Measurements from ENCODE around the gene TRIM40.
A peak's percentile ranks its signal among the peaks of the same experiment; 100 is the strongest.
"Not testable (repeated sequence)": the region's sequence is repeated elsewhere in the genome, so short reads cannot be mapped to it uniquely, and the experiment has no call there.

Gene TRIM40

DNA sequence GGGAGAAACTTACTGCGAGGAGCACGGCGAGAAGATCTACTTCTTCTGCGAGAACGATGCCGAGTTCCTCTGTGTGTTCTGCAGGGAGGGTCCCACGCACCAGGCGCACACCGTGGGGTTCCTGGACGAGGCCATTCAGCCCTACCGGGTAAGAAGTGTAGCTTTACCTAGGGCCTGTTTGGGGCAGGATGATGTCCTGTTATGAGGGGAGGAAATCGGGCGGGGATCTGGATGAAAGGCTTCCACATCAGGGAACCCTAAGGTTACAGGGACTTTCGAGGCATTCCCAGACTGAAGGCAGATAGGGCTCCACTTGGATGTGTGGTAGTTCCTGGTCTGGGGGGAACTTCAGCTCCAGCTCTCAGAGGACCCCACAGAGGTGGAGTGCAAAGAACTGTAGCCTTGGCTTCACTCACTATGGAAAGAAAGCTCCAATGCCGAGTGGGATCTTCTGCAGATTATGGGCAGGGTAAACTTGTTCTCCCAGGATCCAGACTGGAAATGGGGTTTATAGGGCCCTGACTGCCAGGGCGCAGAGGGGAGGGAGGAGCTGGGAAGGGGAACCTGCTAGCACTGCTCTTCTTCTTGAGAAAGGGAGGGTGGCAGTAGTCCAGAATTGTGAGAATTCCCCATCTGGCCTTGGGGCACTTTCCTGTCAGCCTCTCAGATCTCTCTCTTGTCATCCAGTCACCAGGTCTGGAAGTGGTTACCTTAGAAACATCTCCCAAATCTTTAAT, 28.1 kb downstream of the TRIM40 start:
- TF ChIP-seq, protein P1, sequence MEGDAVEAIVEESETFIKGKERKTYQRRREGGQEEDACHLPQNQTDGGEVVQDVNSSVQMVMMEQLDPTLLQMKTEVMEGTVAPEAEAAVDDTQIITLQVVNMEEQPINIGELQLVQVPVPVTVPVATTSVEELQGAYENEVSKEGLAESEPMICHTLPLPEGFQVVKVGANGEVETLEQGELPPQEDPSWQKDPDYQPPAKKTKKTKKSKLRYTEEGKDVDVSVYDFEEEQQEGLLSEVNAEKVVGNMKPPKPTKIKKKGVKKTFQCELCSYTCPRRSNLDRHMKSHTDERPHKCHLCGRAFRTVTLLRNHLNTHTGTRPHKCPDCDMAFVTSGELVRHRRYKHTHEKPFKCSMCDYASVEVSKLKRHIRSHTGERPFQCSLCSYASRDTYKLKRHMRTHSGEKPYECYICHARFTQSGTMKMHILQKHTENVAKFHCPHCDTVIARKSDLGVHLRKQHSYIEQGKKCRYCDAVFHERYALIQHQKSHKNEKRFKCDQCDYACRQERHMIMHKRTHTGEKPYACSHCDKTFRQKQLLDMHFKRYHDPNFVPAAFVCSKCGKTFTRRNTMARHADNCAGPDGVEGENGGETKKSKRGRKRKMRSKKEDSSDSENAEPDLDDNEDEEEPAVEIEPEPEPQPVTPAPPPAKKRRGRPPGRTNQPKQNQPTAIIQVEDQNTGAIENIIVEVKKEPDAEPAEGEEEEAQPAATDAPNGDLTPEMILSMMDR (IDR thresholded peaks at IDR 0.05; ENCODE audit: low read depth, low read length) = no peak
- DNase-seq (ENCODE audit: extremely low read depth, low read depth) = no peak

DNA sequence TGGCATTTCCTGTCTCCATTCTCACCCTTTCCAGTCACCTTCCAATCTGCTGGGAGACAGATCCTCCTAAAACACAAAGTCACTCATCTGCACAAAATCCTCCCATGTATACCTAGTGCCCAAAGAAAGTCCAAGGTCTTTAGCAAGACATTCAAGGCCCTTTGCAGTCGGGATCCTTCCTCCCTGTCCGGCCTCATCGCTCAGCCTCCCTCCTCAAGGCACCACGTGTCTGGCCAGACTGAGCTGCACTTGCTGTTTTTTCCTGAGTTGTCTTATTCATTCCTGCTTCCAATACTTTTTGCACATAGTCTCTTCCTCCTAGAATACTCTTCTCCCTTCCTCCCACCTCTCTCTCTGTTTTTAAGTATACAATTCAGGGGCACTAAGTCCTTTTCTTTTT, 28.8 kb downstream of the TRIM40 start:
- TF ChIP-seq, protein P1 (IDR thresholded peaks at IDR 0.05; ENCODE audit: low read depth, low read length) = no peak
- DNase-seq (ENCODE audit: extremely low read depth, low read depth) = no peak

DNA sequence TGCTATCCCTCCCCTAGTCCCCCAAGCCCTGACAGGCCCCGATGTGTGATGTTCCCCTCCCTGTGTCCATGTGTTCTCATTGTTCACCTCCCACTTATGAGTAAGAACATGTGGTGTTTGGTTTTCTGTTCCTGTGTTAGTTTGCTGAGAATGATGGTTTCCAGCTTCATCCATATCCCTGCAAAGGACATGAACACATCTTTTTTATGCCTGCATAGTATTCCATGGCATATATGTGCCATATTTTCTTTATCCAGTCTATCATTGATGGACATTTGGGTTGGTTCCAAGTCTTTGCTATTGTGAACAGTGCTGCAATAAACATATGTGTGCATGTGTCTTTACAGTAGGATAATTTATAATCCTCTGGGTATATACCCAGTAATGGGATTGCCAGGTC, 29.3 kb downstream of the TRIM40 start:
- DNase-seq (ENCODE audit: extremely low read depth, low read depth) = not testable (repeated sequence)

DNA sequence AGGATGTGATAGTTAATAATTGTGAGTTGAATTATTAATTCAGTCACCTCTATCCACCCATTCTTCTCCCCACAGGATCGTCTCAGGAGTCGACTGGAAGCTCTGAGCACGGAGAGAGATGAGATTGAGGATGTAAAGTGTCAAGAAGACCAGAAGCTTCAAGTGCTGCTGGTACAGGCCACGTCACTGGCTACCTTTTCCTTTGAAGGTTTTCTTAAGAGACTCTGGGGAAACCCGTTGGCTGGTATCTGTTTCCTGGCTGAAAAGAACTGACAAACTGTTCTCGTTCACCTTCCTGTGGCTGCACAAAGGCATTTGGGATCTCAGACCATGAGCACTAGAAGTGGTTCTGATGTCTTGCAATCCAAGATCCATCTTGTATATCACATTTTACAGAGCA, 31.2 kb downstream of the TRIM40 start:
- TF ChIP-seq, protein P1 (IDR thresholded peaks at IDR 0.05; ENCODE audit: low read depth, low read length) = no peak

DNA sequence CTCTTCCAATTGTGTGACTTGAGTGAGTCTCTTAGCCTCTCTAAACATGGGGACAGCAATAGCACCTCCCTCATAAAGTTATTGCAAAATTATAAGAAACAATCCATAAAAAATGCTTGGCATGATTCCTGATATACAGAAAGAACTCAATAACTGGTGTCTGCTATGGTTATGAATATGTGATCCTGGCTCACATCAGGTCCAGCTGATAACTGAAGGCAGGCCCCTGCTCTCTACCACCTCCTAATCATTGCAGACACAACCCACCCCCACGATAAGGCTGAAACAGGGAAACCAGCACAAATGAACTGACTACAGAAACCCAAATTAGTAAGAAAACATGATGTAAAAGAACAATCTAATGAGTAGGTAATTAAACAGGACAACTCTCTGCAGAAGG, 32.8 kb downstream of the TRIM40 start:
- TF ChIP-seq, protein P1 (IDR thresholded peaks at IDR 0.05; ENCODE audit: low read depth, low read length) = no peak
- DNase-seq (ENCODE audit: extremely low read depth, low read depth) = no peak

More for the DNA sequence above, 31.2 kb downstream of the TRIM40 start:
- DNase-seq (ENCODE audit: extremely low read depth, low read depth) = no peak

DNA sequence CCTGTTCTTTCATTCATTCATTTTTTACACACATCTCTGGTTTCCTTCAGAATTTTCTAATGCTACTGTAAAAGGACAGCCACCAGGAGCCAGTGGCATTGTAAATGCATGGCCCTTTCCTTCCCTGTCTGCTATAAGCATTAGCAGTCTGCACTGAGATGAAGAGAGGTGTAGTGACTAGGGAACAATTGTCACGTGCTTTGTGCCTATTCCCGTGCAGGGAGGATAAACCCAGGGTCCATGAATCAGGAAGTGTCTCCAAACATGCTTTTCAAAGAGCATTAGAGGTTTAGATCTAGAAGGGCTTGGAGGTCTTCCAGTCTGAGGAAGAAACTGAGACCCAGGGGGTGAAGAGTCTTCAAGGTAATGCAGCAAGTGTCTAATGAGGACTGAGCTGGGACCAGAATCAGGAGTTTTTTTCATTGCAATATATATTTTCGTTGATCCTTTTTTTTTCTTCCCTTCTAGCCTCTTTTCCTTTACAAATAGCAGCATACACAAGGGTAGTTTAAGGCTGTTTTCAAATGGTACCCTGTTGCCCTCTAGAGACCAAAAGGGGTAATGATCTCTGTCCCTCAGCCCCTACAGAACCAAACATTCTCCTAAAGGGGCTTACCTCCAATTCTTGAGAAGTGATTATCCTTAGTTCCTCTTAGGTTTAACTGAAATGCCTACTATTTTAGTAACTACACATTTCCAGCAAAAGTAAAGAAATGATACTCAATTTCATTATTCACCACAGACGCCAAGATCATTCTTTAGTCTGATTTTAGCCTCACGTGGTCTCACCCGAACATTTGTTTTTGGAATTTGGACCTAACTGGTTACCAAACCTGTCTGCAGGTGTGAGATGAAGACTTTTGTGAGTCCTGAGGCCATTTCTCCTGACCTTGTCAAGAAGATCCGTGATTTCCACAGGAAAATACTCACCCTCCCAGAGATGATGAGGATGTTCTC, 34.0 kb downstream of the TRIM40 start:
- TF ChIP-seq, protein P1 (IDR thresholded peaks at IDR 0.05; ENCODE audit: low read depth, low read length) = peak; percentile 80
- peak; percentile 10 for DNase-seq (ENCODE audit: extremely low read depth, low read depth)

DNA sequence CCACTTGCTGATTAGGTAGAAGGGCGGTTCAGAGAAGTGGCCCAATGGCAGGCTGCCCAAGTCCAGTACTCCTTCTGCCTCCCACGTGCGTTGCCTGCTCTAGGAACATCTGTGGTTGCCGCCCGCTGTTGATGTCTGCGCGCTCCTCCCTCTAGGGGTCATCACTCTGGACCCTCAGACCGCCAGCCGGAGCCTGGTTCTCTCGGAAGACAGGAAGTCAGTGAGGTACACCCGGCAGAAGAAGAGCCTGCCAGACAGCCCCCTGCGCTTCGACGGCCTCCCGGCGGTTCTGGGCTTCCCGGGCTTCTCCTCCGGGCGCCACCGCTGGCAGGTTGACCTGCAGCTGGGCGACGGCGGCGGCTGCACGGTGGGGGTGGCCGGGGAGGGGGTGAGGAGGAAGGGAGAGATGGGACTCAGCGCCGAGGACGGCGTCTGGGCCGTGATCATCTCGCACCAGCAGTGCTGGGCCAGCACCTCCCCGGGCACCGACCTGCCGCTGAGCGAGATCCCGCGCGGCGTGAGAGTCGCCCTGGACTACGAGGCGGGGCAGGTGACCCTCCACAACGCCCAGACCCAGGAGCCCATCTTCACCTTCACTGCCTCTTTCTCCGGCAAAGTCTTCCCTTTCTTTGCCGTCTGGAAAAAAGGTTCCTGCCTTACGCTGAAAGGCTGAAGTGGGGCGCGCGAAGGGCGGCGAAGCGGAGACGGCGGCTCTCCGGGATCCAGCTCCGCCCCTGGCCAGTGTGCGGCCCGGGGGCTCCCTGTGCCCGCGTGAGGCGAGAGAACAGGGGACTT, 35.9 kb downstream of the TRIM40 start:
- DNase-seq (ENCODE audit: extremely low read depth, low read depth) = no peak
- TF ChIP-seq, protein P1 (IDR thresholded peaks at IDR 0.05; ENCODE audit: low read depth, low read length) = no peak

Measured in AG09319 (cell line).